PC-3 (cell line): ENCODE data around the gene CEP170. TPM values are rescaled to one million over a fixed set of nuclear protein-coding genes. Genes with fewer than 3 reads are reported as not detected.
"Not testable (repeated sequence)": the region's sequence is repeated elsewhere in the genome, so short reads cannot be mapped to it uniquely, and the experiment has no call there.

Source experiments
- ATAC-seq: fragments of 200-7000 bp; cut with Tn5 transposase; 2 replicates; pipeline ENCODE4 v1.9.1; 2020; ENCODE audit warnings: mild to moderate bottlenecking, moderate library complexity
- BruUV-seq: library from RNA; stranded (reverse); fragments of 400-500 nt; replicated peaks from 2 replicates; lab custom pipeline; 2021; lab: Mats Ljungman, UMichigan
- CTCF ChIA-PET: fragments of 300-600 bp; sonication (Branson Sonifier 250); formaldehyde crosslinking; loops from one replicate; lab custom pipeline; 2022; ENCODE audit warnings: antibody characterized with exemption; lab: Charles Lee
- POLR2A ChIA-PET: fragments of 300-600 bp; sonication (Branson Sonifier 250); formaldehyde crosslinking; loops from one replicate; lab custom pipeline; 2022; ENCODE audit warnings: antibody characterized with exemption; ENCODE audit not compliant: unreplicated experiment; lab: Charles Lee
- DNase-seq: peaks from one replicate; pipeline ENCODE4 v3.0.0-alpha.2; 2015
- H2AFZ ChIP-seq: fragments of 300-600 bp; sonication (generic); 2 replicates; pipeline ENCODE4 v1.6.0; 2016; ENCODE audit warnings: antibody characterized with exemption, low read length
- H3F3A ChIP-seq: fragments of 300-600 bp; sonication (generic); one replicate; pipeline ENCODE4 v1.6.0; 2017; ENCODE audit warnings: antibody characterized with exemption, low read length, control low read depth, mild to moderate bottlenecking; ENCODE audit not compliant: unreplicated experiment
- H3K27ac ChIP-seq: fragments of 300-600 bp; sonication (generic); 2 replicates; pipeline ENCODE4 v1.5.1; 2016; ENCODE audit warnings: mild to moderate bottlenecking, low read length
- H3K27me3 ChIP-seq: fragments of 300-600 bp; sonication (generic); 2 replicates; pipeline ENCODE4 v1.6.1; 2016; ENCODE audit warnings: low read length, mixed read lengths
- H3K36me3 ChIP-seq: fragments of 300-600 bp; sonication (generic); 2 replicates; pipeline ENCODE4 v1.6.1; 2016; ENCODE audit warnings: low read depth, mixed run types, low read length, mixed read lengths
- H3K4me1 ChIP-seq: fragments of 300-600 bp; sonication (generic); 2 replicates; pipeline ENCODE4 v1.5.1; 2016; ENCODE audit warnings: low read length; ENCODE audit not compliant: insufficient read depth
- H3K4me2 ChIP-seq: fragments of 300-600 bp; sonication (generic); 2 replicates; pipeline ENCODE4 v1.6.0; 2016; ENCODE audit warnings: low read length
- H3K4me3 ChIP-seq: fragments of 300-600 bp; sonication (generic); 2 replicates; pipeline ENCODE4 v1.5.1; 2016; ENCODE audit warnings: mild to moderate bottlenecking, low read length, mixed read lengths
- H3K79me2 ChIP-seq: fragments of 300-600 bp; sonication (generic); 2 replicates; pipeline ENCODE4 v1.6.1; 2017; ENCODE audit warnings: low read length, mixed read lengths
- H3K9ac ChIP-seq: fragments of 300-600 bp; sonication (generic); 2 replicates; pipeline ENCODE4 v1.6.0; 2016; ENCODE audit warnings: mild to moderate bottlenecking, low read length
- H3K9me2 ChIP-seq: fragments of 300-600 bp; sonication (generic); replicated peaks from 2 replicates; pipeline ENCODE4 v1.6.1; 2016; ENCODE audit warnings: mixed run types, low read length, mixed read lengths
- H3K9me3 ChIP-seq: fragments of 300-600 bp; sonication (generic); 2 replicates; pipeline ENCODE4 v1.6.1; 2016; ENCODE audit warnings: low read length, mixed read lengths
- H4K20me1 ChIP-seq: fragments of 300-600 bp; sonication (generic); 2 replicates; pipeline ENCODE4 v1.6.1; 2016; ENCODE audit warnings: low read length, mixed read lengths
- EZH2 ChIP-seq: fragments of 300-600 bp; sonication (generic); IDR thresholded peaks from one replicate; pipeline ENCODE4 v1.6.1; 2017; ENCODE audit warnings: antibody characterized with exemption, mild to moderate bottlenecking, low read length; ENCODE audit not compliant: unreplicated experiment
- EZH2phosphoT487 ChIP-seq: fragments of 300-600 bp; sonication (generic); IDR thresholded peaks from 2 replicates; pipeline ENCODE4 v1.6.1; 2018; ENCODE audit warnings: mild to moderate bottlenecking, antibody characterized with exemption, low read length, borderline replicate concordance
- intact Hi-C: fragments of 100-400 bp; cut with micrococcal nuclease; formaldehyde crosslinking; loops from 2 replicates; pipeline ENCODE4 v1.9.0; 2023
- total RNA-seq: library from RNA; depleted of rRNA; stranded (reverse); fragments of >200 nt; gene quantifications from 2 replicates; pipeline ENCODE4 v1.2.3, GENCODE V29; 2014
- TF ChIP-seq, protein P1 (sequence below): fragments of 300-600 bp; sonication (generic); conservative IDR thresholded peaks from 2 replicates; pipeline ENCODE4 v1.5.1; 2017; ENCODE audit warnings: antibody characterized with exemption, low read depth, mild to moderate bottlenecking, low read length

Gene CEP170
- total RNA-seq, 1 experiment from 2014 or later: 65.3 TPM

DNA sequence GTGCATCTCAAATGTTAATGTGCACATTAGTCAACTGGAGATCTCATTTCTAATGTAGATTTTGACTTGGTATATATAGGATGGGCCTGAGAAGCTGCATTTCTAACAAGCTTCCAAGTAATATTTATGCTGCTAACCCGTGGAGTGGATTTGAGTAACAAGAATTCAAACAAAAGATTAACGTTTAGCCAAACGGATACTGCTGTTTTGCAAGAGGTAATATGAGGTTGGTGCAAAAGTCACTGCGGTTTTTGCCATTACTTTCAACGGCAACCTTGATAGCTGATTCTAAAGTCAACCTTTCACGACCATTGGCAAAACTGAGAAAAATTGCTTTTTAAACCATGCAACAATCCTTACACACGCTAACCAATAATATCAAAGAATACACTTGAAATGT lies 70.3 kb downstream of the CEP170 start:
- CTCF ChIA-PET, BruUV-seq, H3K9me2 ChIP-seq, ATAC-seq, H3K4me2 ChIP-seq, intact Hi-C loops, POLR2A ChIA-PET, H3K4me3 ChIP-seq, H3K27me3 ChIP-seq, H3K27ac ChIP-seq, H3F3A ChIP-seq, H3K4me1 ChIP-seq, DNase-seq, H3K9ac ChIP-seq, H2AFZ ChIP-seq, H3K79me2 ChIP-seq, H4K20me1 ChIP-seq, H3K9me3 ChIP-seq: not testable (repeated sequence)
- peaks cover 11% of the 10 kb centered on the region; the same call in 1 of the 2 replicates for H3K36me3 ChIP-seq

DNA sequence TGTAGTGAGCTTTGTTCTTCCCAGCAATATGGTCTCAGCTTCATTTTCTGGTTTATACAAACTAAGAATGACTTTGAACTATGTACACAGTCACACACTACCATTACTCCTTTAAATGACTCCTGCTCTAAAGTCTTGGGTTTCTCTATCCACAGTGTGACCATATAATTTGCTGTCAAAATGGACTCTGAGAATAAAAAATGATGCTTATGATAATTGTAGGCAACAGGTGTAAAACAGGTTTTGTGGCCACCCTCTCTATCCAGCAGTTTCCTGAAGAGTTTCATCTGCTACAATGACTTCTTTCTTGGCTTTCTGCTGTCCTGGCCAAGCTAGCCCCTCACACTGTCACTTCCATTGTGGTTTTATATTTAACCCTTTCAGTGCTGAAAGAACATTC lies 71.4 kb downstream of the CEP170 start:
- peaks cover 11% of the 10 kb centered on the region; the same call in 1 of the 2 replicates for H3K36me3 ChIP-seq
- CTCF ChIA-PET, H3K4me3 ChIP-seq, intact Hi-C loops, H3K27me3 ChIP-seq, H3F3A ChIP-seq, H4K20me1 ChIP-seq, H3K4me1 ChIP-seq, DNase-seq, ATAC-seq, BruUV-seq, H3K4me2 ChIP-seq, H3K9ac ChIP-seq, H3K27ac ChIP-seq, H2AFZ ChIP-seq, H3K9me2 ChIP-seq, H3K9me3 ChIP-seq, H3K79me2 ChIP-seq: not testable (repeated sequence)
- POLR2A ChIA-PET: interaction anchor here (0.6 kb wide), 1 partner anchor 1491 kb away, joined by 3 read pairs; no protein-coding TSS in a partner anchor

DNA sequence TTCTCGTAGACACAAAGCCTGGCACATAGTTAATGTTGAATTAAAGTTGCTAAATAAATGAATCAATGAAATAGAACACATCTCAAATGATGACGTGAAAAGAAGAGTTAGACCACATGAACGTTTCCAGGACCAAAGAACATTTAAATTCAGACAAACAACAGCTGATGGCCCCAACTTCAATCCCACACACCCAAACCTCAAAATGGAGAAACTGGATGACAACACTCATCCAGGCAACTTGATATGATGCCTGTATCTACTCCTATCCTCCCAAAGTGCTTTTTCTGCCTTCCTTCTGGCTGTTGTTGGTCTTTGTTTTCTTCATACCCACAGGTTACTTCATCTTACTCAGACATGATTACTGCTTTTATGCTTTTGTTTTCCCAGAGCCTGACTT lies 71.9 kb downstream of the CEP170 start:
- H3K27ac ChIP-seq, H3K4me1 ChIP-seq, H3K9ac ChIP-seq, H3K27me3 ChIP-seq, DNase-seq, H3K9me3 ChIP-seq, intact Hi-C loops, H3K79me2 ChIP-seq, H3K9me2 ChIP-seq, H4K20me1 ChIP-seq, ATAC-seq, H3K4me3 ChIP-seq, H3F3A ChIP-seq, BruUV-seq, H3K4me2 ChIP-seq, H2AFZ ChIP-seq, POLR2A ChIA-PET, CTCF ChIA-PET: not testable (repeated sequence)
- peaks cover 11% of the 10 kb centered on the region; the same call in 1 of the 2 replicates for H3K36me3 ChIP-seq

DNA sequence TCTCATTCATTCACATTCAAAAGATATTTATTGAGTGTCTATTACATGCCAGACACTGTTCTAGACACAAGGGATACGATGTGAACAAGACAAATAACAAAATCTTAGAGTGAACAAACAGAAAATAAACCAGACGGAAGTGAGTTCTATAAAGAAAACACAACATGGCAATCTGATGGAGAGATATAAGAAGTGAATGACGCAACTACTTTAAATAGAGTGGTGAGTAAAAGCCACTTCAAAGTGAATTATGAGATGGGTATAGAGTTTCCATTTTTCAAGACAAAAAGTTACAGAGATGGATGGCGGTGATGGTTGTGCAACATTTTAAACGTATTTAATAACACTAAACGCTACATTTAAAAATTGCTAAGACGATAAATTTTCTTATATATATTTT lies 75.4 kb downstream of the CEP170 start:
- Histone ChIP-seq H3K4me3 (no peak overlapping the region), H3K9me2 (no peaks in the 10 kb centered on the region), H3K36me3 (0 out of 2 replicates have a peak, but pooled peaks cover under 1% of the 10 kb centered on the region), H3K9me3 (no peaks in the 10 kb centered on the region), H3K4me2 (no peak overlapping the region), H3K9ac (no peak overlapping the region), H4K20me1 (no peaks in the 10 kb centered on the region), H2AFZ (no peak overlapping the region), H3K27ac (no peak overlapping the region), H3K79me2 (no peaks in the 10 kb centered on the region), H3K4me1 (no peaks in the 10 kb centered on the region), H3F3A (no peaks in the 10 kb centered on the region), H3K27me3 (no peaks in the 10 kb centered on the region)
- CTCF ChIA-PET: no interaction called here
- TF ChIP-seq EZH2phosphoT487: no peak
- TF ChIP-seq, protein P1, sequence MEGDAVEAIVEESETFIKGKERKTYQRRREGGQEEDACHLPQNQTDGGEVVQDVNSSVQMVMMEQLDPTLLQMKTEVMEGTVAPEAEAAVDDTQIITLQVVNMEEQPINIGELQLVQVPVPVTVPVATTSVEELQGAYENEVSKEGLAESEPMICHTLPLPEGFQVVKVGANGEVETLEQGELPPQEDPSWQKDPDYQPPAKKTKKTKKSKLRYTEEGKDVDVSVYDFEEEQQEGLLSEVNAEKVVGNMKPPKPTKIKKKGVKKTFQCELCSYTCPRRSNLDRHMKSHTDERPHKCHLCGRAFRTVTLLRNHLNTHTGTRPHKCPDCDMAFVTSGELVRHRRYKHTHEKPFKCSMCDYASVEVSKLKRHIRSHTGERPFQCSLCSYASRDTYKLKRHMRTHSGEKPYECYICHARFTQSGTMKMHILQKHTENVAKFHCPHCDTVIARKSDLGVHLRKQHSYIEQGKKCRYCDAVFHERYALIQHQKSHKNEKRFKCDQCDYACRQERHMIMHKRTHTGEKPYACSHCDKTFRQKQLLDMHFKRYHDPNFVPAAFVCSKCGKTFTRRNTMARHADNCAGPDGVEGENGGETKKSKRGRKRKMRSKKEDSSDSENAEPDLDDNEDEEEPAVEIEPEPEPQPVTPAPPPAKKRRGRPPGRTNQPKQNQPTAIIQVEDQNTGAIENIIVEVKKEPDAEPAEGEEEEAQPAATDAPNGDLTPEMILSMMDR: no peak
- TF ChIP-seq EZH2: no peak
- POLR2A ChIA-PET: no interaction called here
- no TSS peak for BruUV-seq
- ATAC-seq (no peak), DNase-seq (peak; percentile 34)
- intact Hi-C loops: loop anchor here (5.0 kb wide), 1 partner anchor 73 kb away; no protein-coding TSS in a partner anchor

DNA sequence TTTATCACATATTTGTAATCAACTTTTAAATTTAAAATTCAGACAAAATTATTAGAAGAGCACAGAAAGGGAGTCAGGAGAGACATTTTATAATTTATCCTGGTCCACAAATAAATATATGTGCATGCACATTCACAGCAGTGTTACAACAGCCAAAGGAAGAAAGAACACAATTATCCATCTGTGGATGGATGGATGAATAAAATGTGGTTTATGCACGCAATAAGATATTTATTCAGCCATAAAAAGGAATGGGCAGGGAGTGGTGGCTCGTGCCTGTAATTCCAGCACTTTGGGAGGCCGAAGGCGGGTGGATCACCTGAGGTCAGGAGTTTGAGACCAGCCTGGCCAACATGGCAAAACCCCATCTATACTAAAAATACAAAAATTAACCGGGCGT lies 77.3 kb downstream of the CEP170 start:
- DNase-seq, H3K36me3 ChIP-seq, H3K79me2 ChIP-seq, H3K4me2 ChIP-seq, H3K9ac ChIP-seq, POLR2A ChIA-PET, CTCF ChIA-PET, H3K4me3 ChIP-seq, H4K20me1 ChIP-seq, H3K4me1 ChIP-seq, H3K27me3 ChIP-seq, H3K9me2 ChIP-seq, H3K27ac ChIP-seq, H3K9me3 ChIP-seq, H3F3A ChIP-seq, BruUV-seq, ATAC-seq, H2AFZ ChIP-seq: not testable (repeated sequence)
- intact Hi-C loops: loop anchor here (5.0 kb wide), 1 partner anchor 75 kb away; no protein-coding TSS in a partner anchor
